ENCODE results near the gene LINC01488.
A peak's percentile ranks its signal among the peaks of the same experiment; 100 is the strongest.

Gene LINC01488

DNA sequence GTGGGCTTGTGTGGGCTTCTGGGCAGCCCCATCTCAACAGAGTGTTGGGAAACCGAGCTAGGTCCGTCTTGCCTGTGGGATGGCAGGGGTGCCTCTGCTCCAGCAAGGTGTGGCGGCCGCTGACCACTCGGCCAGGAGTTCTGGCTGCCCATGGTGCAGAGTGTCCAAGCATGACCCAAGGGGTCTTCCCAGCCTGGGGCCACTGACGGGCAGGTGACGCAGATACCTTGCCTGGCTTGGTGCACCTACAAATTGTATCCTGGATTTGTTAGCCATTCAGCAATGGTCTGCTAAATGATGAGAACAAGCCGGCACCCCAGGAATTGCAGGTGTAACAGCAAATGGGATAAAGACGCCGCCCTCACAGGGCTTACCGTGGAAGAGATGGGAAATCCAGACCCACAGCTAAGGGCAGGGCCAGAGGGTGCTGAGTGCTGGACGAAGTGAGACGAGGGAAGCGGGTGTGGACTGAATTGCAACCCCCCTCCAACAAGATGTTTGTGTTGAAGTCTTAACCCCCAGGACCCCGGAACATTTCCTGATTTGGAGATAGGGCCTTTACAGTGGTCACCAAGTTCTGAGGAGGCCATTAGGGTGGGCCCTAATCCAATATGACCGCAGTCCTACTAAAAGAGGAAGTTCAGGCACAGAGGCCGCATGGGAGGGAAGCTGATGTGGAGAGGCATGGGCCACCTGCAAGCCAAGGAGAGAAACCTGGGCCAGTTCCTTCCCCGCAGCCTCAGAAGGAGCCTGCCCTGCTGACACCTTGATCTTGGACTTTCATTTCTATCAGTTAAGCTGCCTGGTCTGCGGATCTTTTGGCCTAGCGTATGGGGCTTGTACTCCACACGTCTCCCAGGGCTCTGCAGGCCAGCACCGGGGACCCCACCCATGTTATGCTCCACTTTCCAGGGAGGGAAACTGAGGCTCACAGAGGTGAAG is 45.2 kb upstream of the LINC01488 start:
- Histone ChIP-seq H3K4me1 (ENCODE audit: control insufficient read depth, low read depth, low read length) (peaks cover 20% of the 10 kb centered on the region), H4K8ac (ENCODE audit: low read depth, low read length) (no peak overlapping the region), H3K4me3 (ENCODE audit: low read length) (no peak overlapping the region), H2BK5ac (ENCODE audit: low read length) (no peak overlapping the region), H3K4me2 (ENCODE audit: low read length) (no peak overlapping the region), H3K18ac (ENCODE audit: low read length) (peak overlapping the region; percentile 9), H3K36me3 (ENCODE audit: control insufficient read depth, insufficient read depth, low read length) (no peaks in the 10 kb centered on the region), H2BK120ac (ENCODE audit: low read depth, low read length) (no peak overlapping the region), H2AK5ac (ENCODE audit: low read length) (no peak overlapping the region), H3K4ac (ENCODE audit: low read depth, low read length) (no peak overlapping the region), H3K27me3 (ENCODE audit: insufficient read depth, low read length, poor library complexity) (no peaks in the 10 kb centered on the region), H3K56ac (ENCODE audit: low read length) (peak overlapping the region; percentile 27), H3K79me1 (ENCODE audit: low read length) (no peaks in the 10 kb centered on the region), H4K5ac (ENCODE audit: low read length) (no peak overlapping the region), H3K79me2 (ENCODE audit: control insufficient read depth, insufficient read depth, low read length) (no peaks in the 10 kb centered on the region), H3K9ac (ENCODE audit: low read length) (no peak overlapping the region), H3K27ac (ENCODE audit: low read depth, low read length) (no peak overlapping the region), H2BK15ac (replicated peaks; ENCODE audit: low read depth) (no peak overlapping the region), H3K23ac (ENCODE audit: low read length) (no peak overlapping the region)
- no CpG with 5 or more reads among the region's 22 CpGs for WGBS (ENCODE audit: extremely low coverage, insufficient coverage, low lambda C conversion rate)
- DNase-seq: no peak

DNA sequence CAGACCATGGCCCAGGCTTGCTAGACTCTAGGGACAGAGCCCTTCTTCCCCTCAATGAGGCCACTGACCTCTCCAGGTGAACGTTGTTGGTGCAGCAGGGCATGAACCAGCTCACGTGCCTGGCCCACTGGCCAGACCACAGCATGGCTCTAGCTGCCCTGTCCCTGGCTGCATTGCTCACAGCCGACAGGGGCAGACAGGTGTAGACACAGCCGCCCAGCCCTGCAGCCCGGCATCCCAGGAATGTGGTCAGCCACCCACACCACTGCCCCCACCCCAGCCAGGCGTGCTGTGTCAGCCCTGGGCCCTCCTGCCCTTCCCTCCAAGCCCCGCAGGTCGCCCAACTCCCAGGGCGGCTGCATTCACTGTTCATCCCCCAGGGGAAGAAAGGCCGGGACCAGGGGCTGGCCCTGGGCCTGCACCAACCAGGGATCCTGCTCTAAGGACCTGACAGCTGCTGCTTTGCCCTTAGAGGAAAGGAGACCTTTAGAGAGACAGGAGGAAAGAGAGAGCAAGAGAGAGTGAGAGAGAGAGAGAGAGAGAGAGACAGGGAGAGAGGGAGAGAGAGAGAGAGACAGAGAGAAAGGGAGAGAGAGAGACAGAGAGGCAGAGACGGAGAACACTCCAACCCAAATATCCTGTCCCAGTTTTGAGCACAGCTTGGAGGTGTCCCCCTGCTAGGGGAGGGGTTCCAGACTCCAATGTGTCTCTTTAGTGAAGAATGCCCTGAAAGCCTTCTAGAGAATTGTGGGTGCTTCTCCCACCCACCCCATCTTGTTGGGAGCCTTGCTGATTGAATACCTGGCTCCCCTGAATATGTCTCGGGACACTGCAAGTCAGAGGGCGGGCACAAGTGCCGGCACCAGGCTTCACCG is 44.2 kb upstream of the LINC01488 start:
- Histone ChIP-seq H2BK120ac (ENCODE audit: low read depth, low read length) (no peak overlapping the region), H3K4me3 (ENCODE audit: low read length) (no peak overlapping the region), H2AK5ac (ENCODE audit: low read length) (no peak overlapping the region), H2BK5ac (ENCODE audit: low read length) (no peak overlapping the region), H3K27me3 (ENCODE audit: insufficient read depth, low read length, poor library complexity) (no peaks in the 10 kb centered on the region), H3K4me1 (ENCODE audit: control insufficient read depth, low read depth, low read length) (peaks cover 20% of the 10 kb centered on the region), H3K36me3 (ENCODE audit: control insufficient read depth, insufficient read depth, low read length) (no peaks in the 10 kb centered on the region), H2BK15ac (replicated peaks; ENCODE audit: low read depth) (no peak overlapping the region), H3K9ac (ENCODE audit: low read length) (no peak overlapping the region), H3K27ac (ENCODE audit: low read depth, low read length) (peak overlapping the region; percentile 3), H3K79me2 (ENCODE audit: control insufficient read depth, insufficient read depth, low read length) (no peaks in the 10 kb centered on the region), H3K79me1 (ENCODE audit: low read length) (no peaks in the 10 kb centered on the region), H4K8ac (ENCODE audit: low read depth, low read length) (no peak overlapping the region), H4K5ac (ENCODE audit: low read length) (no peak overlapping the region), H3K4ac (ENCODE audit: low read depth, low read length) (no peak overlapping the region), H3K18ac (ENCODE audit: low read length) (peak overlapping the region; percentile 9), H3K23ac (ENCODE audit: low read length) (no peak overlapping the region), H3K56ac (ENCODE audit: low read length) (peak overlapping the region; percentile 62), H3K4me2 (ENCODE audit: low read length) (no peak overlapping the region)
- peak; percentile 91 for DNase-seq
- no CpG with 5 or more reads among the region's 15 CpGs for WGBS (ENCODE audit: extremely low coverage, insufficient coverage, low lambda C conversion rate)

DNA sequence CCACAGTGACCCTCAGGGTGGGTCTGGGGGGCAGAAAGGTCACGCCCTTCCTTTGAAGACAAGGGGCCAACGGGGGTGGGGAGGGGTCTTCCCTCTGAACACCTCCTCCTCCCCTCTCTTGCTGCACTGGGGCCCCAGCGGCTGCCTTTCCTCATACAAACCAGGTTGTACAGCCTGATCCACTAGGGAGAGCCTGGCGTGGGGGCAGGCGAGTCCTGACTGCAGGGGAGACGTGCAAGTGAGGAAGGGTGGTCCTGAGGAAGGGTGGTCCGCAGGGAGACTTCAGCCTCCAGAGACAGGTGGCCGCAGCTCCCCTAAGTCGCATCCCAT is 43.6 kb upstream of the LINC01488 start:
- Histone ChIP-seq H3K4me3 (ENCODE audit: low read length) (no peak overlapping the region), H3K4me1 (ENCODE audit: control insufficient read depth, low read depth, low read length) (peaks cover 20% of the 10 kb centered on the region), H2AK5ac (ENCODE audit: low read length) (no peak overlapping the region), H3K4me2 (ENCODE audit: low read length) (no peak overlapping the region), H3K23ac (ENCODE audit: low read length) (no peak overlapping the region), H3K27ac (ENCODE audit: low read depth, low read length) (peak overlapping the region; percentile 3), H3K9ac (ENCODE audit: low read length) (no peak overlapping the region), H2BK15ac (replicated peaks; ENCODE audit: low read depth) (no peak overlapping the region), H4K8ac (ENCODE audit: low read depth, low read length) (no peak overlapping the region), H3K4ac (ENCODE audit: low read depth, low read length) (no peak overlapping the region), H2BK5ac (ENCODE audit: low read length) (no peak overlapping the region), H3K56ac (ENCODE audit: low read length) (peak overlapping the region; percentile 62), H3K27me3 (ENCODE audit: insufficient read depth, low read length, poor library complexity) (no peaks in the 10 kb centered on the region), H2BK120ac (ENCODE audit: low read depth, low read length) (no peak overlapping the region), H4K5ac (ENCODE audit: low read length) (no peak overlapping the region), H3K79me1 (ENCODE audit: low read length) (no peaks in the 10 kb centered on the region), H3K18ac (ENCODE audit: low read length) (peak overlapping the region; percentile 9), H3K79me2 (ENCODE audit: control insufficient read depth, insufficient read depth, low read length) (no peaks in the 10 kb centered on the region), H3K36me3 (ENCODE audit: control insufficient read depth, insufficient read depth, low read length) (no peaks in the 10 kb centered on the region)
- WGBS (ENCODE audit: extremely low coverage, insufficient coverage, low lambda C conversion rate): no CpG with 5 or more reads among the region's 9 CpGs
- DNase-seq: no peak

DNA sequence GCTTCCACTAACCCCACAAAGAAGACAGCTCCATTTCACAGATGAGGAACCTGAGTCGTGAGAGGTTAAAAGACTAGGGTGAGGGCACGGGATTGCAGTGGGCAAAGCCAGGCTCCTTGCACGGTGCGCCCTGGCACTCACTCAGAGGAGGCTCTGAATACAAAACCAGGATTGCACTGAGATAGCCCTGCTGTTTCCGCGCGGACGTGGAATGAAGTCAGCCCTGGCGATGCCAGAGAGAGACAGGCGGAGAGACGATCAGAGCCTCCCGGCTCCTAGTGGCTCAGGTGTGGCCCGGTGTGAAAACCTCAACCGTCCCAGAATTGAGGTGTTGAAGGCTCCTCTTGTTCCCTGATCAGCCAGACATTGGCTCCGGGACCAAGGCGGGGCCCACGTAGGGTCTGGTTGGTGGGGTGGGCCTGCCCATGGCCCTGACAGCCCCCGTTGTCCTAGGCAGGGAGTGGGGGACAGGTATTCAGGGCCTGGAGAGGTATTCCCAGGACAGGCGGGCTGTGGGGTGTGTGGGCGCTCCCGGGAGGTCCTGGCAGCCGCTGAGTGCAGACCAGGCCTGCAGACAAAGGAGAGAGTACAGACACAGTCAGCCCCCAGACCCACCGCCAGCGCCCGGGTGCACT is 43.1 kb upstream of the LINC01488 start:
- Histone ChIP-seq H3K4me2 (ENCODE audit: low read length) (no peak overlapping the region), H3K27me3 (ENCODE audit: insufficient read depth, low read length, poor library complexity) (no peaks in the 10 kb centered on the region), H3K18ac (ENCODE audit: low read length) (peak overlapping the region; percentile 34), H3K27ac (ENCODE audit: low read depth, low read length) (no peak overlapping the region), H4K8ac (ENCODE audit: low read depth, low read length) (no peak overlapping the region), H2AK5ac (ENCODE audit: low read length) (peak overlapping the region; percentile 1), H3K9ac (ENCODE audit: low read length) (peak overlapping the region; percentile 3), H3K4ac (ENCODE audit: low read depth, low read length) (peak overlapping the region; percentile 46), H2BK15ac (replicated peaks; ENCODE audit: low read depth) (no peak overlapping the region), H3K4me3 (ENCODE audit: low read length) (no peak overlapping the region), H2BK120ac (ENCODE audit: low read depth, low read length) (no peak overlapping the region), H2BK5ac (ENCODE audit: low read length) (no peak overlapping the region), H3K23ac (ENCODE audit: low read length) (no peak overlapping the region), H3K36me3 (ENCODE audit: control insufficient read depth, insufficient read depth, low read length) (no peaks in the 10 kb centered on the region), H3K4me1 (ENCODE audit: control insufficient read depth, low read depth, low read length) (peaks cover 22% of the 10 kb centered on the region), H3K56ac (ENCODE audit: low read length) (peak overlapping the region; percentile 71), H3K79me1 (ENCODE audit: low read length) (no peaks in the 10 kb centered on the region), H3K79me2 (ENCODE audit: control insufficient read depth, insufficient read depth, low read length) (no peaks in the 10 kb centered on the region), H4K5ac (ENCODE audit: low read length) (no peak overlapping the region)
- no peak for DNase-seq
- WGBS (ENCODE audit: extremely low coverage, insufficient coverage, low lambda C conversion rate): no CpG with 5 or more reads among the region's 25 CpGs

DNA sequence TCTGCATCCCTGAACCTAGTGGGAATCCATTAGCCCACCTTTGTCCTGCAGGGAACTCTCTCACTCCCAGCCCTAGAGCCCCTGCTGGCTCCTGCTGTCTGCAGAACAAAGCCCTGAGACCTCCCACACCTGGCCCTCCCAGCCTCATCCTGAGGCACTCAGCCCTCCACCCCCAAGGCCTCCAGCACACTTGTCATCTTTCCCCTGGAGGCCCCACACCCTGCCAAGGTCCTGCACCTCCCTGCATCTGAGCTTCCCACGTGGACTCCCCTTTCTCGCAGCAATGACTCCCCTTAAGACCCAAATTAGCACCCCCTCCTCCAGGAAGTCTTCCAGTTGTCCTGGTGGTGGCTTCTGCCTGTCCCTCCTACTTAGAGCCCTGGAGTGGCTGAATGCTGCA is 42.3 kb upstream of the LINC01488 start:
- Histone ChIP-seq H2BK120ac (ENCODE audit: low read depth, low read length) (no peak overlapping the region), H2BK5ac (ENCODE audit: low read length) (no peak overlapping the region), H3K27me3 (ENCODE audit: insufficient read depth, low read length, poor library complexity) (no peaks in the 10 kb centered on the region), H3K4ac (ENCODE audit: low read depth, low read length) (no peak overlapping the region), H3K36me3 (ENCODE audit: control insufficient read depth, insufficient read depth, low read length) (no peaks in the 10 kb centered on the region), H3K18ac (ENCODE audit: low read length) (no peak overlapping the region), H2AK5ac (ENCODE audit: low read length) (peak overlapping the region; percentile 49), H3K79me2 (ENCODE audit: control insufficient read depth, insufficient read depth, low read length) (no peaks in the 10 kb centered on the region), H3K27ac (ENCODE audit: low read depth, low read length) (no peak overlapping the region), H3K56ac (ENCODE audit: low read length) (peak overlapping the region; percentile 71), H3K9ac (ENCODE audit: low read length) (no peak overlapping the region), H4K5ac (ENCODE audit: low read length) (peak overlapping the region; percentile 24), H3K4me2 (ENCODE audit: low read length) (no peak overlapping the region), H4K8ac (ENCODE audit: low read depth, low read length) (no peak overlapping the region), H2BK15ac (replicated peaks; ENCODE audit: low read depth) (no peak overlapping the region), H3K23ac (ENCODE audit: low read length) (no peak overlapping the region), H3K79me1 (ENCODE audit: low read length) (no peaks in the 10 kb centered on the region), H3K4me3 (ENCODE audit: low read length) (no peak overlapping the region), H3K4me1 (ENCODE audit: control insufficient read depth, low read depth, low read length) (peaks cover 24% of the 10 kb centered on the region)
- peak; percentile 47 for DNase-seq
- WGBS (ENCODE audit: extremely low coverage, insufficient coverage, low lambda C conversion rate): no CpG with 5 or more reads among the region's 2 CpGs

All from mesendoderm (in vitro differentiated cells).